Loucy (cell line): ENCODE data around the gene PKN1.

Source experiments
- CTCF ChIP-seq: fragments of 200-600 bp; sonication (generic); conservative IDR thresholded peaks from 2 replicates; pipeline ENCODE4 v1.5.1; 2014; ENCODE audit warnings: mild to moderate bottlenecking, antibody characterized with exemption, low read length
- EZH2phosphoT487 ChIP-seq: fragments of 200-600 bp; IDR thresholded peaks from 2 replicates; pipeline ENCODE4 v1.6.1; 2018; ENCODE audit warnings: antibody characterized with exemption, mild to moderate bottlenecking, moderate library complexity, borderline replicate concordance

DNA sequence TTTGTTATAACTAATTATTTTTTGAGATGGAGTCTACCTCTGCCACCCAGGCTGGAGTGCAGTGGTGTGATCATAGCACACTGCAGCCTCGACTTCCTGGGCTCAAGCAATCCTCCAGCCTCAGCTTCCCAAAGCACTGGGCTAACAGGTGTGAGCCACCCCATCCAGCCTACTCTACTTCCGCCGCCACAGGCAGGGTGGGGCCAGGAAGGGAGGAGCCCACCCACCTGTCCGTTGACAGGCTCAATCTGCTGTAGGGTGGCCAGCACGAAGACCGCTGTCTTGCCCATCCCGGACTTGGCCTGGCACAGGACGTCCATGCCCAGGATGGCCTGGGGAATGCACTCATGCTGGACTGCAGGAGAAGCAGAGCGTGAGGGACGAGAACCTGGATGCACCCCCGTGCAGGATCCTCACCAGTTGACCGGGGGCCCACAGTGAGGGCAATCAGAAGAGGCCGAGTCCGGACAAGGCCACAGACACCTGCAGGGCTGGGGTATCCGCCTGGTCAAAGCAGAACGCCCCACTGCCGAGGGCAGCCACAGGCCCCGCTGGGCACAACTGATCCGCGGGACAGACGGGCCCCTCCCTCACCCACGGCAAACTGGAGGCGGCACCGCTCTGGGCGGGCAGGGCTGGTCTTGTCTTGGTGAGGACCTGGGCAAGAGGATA lies 20.6 kb upstream of the PKN1 start:
- TF ChIP-seq CTCF (no peak), EZH2phosphoT487 (no peak)
